IPS-NIHi7 (cell line): Measurements from ENCODE around the gene MCM10.

Experiments
- DNase-seq: peaks from one replicate; pipeline ENCODE4 v3.0.0; 2012; ENCODE audit warnings: mixed read lengths; ENCODE audit errors: extremely low spot score

The MCM10 gene

DNA sequence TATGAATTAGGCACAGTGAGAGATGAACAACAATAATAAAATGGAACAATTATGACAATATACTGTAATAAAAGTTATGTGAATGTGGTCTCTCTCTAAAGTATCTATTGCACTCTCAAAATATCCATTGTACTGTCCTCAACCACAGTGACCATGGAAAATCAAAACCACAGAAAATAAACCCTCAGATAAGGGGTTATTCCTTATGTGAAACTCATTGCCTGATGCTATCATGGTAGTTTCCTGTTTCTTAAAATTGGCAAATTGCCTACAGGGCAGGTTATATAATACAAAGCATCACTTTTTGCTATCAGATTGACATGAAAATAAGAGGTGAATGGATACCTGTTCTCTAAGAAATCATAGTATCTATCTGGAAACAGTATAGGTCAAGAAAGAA is 3.8 kb downstream of the MCM10 start:
- DNase-seq, result no peak

DNA sequence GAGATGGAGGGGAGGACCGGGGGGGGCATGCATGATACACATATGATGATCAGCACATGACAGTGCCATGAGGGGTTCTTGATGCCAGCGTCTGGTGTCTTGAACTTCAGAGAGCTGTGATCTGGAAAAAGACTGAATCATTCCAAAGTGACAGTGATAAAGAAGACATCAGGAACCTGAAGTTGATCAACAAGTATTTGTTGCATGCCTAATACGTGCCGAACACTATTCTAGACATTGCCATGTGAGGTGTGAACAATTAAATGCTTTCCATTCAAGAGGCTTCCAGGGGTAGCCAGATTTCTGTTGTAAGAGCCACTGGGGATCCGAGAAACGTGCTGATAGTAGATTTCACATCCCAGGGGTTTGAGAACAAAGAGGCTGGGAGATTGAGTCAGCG is 6.2 kb downstream of the MCM10 start:
- DNase-seq, result no peak

DNA sequence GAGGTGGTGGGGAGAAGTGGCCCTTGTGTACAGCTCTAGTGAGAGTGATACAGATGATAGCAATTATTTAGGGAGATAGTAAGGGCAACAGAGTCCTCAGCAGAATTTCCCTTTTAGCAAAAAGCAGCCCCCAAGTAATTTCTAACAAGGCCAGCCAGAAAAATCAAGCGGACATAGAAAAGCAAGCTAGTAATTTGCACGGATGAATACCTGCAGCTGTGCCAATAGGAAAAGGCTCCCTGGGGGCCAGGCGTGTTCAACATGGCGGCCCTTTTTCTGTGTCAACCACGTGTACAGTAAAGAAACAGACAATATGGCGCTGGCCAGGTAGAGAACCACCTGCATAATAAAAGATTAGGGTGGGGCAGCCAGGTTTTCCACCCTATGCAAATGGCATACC is 7.4 kb downstream of the MCM10 start:
- no peak for DNase-seq

- DNase-seq, result no peak
These were observed 12.3 kb downstream of the MCM10 start for GRCh38 chr10:13173616-13174015.

DNA sequence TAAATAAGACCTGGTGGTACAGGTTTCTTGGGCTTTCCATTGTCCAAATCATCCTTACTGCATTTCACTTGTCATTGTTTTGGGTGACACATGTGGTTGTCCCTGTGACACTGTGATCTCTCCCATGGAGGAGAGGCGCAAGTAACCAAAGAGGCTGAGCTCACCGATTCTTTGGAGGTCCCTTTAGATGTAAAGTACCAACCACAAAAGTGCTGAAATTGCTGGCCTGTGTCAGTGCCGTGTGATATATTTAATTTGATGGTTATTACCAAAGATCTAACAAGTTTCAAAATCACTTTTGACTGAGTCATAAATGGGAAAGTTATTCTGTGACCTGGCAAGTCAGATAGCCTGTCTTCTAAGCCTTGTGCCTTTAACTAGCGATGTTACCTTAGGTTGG is 19.4 kb downstream of the MCM10 start:
- DNase-seq, result no peak

DNA sequence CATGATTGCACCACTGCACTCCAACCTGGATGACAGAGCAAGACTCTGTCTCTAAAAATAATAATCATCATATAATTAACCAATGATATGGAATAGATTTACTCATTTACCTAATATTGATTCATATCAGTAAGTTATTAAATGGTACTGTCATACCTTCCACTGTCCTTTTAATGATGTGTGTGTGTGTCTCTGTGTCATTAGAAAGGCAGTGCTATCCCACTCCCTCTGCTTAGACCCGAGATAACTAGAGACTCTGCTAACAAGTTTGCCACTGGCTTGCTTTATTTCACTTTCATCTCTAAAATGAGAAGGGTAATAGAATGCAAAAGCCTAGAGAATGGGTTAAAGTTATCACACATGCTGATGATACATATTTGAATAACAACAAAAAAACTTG is 21.1 kb downstream of the MCM10 start:
- no peak for DNase-seq

GRCh38 chr10:13183625-13184024 is 22.3 kb downstream of the MCM10 start:
- no peak for DNase-seq

GRCh38 chr10:13184276-13184675 is 22.9 kb downstream of the MCM10 start:
- no peak for DNase-seq

DNA sequence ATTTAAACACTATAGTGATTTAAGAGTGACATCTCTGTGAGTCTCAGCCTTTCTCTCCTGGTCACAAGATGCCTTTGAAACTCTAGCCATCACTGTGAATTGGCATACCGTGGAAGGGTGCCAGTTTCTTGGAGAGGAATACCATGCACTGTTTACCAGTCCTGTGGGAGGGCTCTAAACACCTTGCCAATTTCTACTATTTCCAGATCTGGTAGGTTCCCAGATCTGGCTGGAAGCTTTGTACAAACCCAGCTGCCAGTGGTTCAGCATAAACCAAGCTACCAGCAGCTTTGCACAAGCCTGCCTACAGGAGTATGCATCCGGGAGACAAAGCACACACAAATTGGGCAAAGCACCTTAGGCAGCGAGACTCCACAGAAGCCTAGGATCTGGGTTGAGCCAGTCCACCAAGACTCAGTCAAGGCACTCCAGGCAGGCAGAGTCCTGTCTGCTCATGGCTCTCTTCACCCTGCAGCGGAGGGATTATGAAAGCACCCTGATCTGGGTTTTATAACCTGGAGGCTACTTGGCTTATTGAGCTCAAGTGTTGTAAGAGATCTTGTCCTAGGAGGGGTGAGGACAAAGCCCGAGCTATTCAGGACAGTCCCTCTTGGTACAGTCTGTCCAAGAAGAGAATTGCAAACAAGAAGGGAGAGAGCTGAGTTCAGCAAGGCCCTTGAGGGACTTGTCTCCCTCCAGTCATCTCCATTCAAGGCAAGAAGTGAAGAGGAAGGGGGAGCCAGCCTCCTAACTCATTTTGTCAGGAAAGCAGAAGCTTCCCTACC is 23.6 kb downstream of the MCM10 start:
- DNase-seq, result no peak

DNA sequence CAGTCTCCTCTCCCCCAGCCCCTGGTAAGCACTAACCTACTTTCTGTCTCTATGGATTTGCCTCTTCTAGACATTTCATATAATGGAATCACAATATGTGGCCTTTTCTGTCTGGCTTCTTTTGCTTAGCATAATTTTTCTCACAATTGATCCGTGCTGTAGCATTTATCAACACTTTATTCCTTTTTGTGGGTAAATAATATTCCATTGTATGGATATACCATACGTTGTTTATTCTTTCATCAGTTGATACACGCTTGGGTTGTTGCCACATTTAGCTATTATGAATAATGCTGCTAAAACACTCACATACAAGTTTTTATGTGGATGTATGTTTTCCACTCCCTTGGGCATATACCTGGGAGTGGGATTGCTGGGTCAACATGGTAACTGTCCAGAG is 25.8 kb downstream of the MCM10 start:
- DNase-seq, result no peak

DNA sequence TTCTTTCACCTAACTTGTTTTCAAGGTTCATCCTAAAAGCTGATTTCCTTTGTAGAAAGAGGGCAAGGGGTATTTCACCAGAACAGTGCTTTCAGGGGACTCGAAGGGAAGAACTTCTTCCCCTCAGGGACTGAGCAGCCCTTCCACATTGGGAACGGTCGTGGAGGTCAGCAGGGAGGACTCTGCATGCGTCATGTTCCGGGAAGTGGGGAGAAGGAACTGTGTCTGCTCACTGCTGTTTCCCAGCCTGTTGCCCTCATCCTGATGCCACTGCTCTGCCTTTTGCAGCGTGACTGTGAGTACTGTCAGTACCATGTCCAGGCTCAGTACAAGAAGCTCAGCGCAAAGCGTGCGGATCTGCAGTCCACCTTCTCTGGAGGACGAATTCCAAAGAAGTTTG is 27.2 kb downstream of the MCM10 start:
- no peak for DNase-seq

DNA sequence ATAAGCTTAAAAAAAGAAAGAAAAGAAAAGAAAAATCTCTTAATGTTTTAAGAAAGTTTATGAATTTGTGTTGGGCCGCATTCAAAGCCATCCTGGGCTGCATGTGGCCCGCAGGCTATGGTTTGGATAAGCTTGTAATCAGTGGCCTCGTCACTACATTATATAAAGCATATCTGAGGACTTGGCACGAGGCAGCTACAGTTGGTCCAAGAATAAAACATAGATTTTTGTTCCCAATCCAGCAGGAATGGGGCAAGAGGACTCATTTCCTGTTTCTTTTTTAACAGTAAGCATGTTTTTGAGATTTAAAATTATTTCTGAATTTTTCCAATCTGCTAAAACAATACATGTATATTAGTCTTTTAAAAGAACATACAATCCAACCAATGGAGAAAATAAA is 28.6 kb downstream of the MCM10 start:
- no peak for DNase-seq

- DNase-seq, result no peak
These were observed 29.5 kb downstream of the MCM10 start for GRCh38 chr10:13190816-13191215.

GRCh38 chr10:13191362-13191761 is 30.0 kb downstream of the MCM10 start:
- no peak for DNase-seq

GRCh38 chr10:13193637-13194036 is 32.3 kb downstream of the MCM10 start:
- no peak for DNase-seq

GRCh38 chr10:13195016-13195415 is 33.7 kb downstream of the MCM10 start:
- DNase-seq, result no peak

DNA sequence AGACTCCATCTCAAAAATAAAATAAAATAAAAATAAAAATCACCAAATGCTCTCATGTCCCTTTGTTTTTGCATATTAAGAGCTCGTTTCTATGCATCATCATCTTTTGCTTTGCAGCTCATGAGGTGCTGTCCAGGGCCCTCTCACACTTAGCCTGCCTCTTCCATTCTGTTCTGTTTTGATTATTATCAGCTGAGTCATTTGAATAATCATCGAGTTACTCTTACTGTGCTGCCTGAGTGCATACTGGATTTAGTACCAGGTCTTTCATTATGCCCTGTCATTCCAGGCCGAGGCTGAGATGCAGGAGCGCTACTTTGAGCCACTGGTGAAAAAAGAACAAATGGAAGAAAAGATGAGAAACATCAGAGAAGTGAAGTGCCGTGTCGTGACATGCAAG is 39.8 kb downstream of the MCM10 start:
- no peak for DNase-seq

GRCh38 chr10:13206091-13206490 is 44.7 kb downstream of the MCM10 start:
- DNase-seq, result no peak

DNA sequence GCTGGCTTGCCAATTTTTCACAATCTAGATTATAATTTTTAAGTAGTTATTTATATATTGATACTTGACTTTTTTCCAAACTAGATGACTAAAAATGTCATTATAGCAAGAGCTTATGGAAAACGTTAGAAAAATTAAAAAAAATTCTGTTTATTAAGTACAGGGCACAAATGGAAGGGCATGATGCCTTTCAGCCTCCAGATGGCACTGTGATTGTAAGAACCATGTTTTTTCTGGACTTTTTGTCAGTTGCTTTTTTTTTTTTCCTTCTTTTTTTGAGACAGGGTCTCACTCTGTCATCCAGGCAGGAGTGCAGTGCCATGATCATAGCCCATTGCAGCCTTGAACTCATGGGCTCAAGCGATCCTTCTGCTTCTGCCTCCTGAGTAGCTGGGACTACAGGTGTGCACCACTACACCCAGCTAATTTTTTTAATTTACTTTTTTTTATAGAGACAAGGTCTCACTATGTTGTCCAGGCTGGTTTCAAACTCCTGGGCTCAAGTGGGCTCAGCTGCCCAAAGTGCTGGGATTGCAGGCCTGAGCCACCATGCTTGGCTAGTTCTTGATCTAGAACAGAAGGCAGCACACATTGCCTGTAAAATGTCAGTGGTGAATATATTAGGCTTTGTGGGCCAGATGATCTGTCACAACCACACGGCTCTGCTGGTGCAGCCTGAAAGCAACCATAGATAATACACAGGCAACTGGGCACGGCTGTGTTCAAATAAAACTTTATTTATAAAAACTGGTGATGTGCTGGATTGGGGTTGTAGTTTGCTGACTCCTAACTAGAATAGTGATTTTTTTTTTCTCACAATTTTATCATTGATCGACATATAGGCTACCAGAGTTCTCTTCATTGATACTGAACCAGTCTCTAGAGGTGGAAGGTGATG is 45.4 kb downstream of the MCM10 start:
- no peak for DNase-seq

- DNase-seq, result no peak
These were observed 51.8 kb downstream of the MCM10 start for GRCh38 chr10:13213163-13213562.

GRCh38 chr10:13218878-13219277 is 57.5 kb downstream of the MCM10 start:
- no peak for DNase-seq

DNA sequence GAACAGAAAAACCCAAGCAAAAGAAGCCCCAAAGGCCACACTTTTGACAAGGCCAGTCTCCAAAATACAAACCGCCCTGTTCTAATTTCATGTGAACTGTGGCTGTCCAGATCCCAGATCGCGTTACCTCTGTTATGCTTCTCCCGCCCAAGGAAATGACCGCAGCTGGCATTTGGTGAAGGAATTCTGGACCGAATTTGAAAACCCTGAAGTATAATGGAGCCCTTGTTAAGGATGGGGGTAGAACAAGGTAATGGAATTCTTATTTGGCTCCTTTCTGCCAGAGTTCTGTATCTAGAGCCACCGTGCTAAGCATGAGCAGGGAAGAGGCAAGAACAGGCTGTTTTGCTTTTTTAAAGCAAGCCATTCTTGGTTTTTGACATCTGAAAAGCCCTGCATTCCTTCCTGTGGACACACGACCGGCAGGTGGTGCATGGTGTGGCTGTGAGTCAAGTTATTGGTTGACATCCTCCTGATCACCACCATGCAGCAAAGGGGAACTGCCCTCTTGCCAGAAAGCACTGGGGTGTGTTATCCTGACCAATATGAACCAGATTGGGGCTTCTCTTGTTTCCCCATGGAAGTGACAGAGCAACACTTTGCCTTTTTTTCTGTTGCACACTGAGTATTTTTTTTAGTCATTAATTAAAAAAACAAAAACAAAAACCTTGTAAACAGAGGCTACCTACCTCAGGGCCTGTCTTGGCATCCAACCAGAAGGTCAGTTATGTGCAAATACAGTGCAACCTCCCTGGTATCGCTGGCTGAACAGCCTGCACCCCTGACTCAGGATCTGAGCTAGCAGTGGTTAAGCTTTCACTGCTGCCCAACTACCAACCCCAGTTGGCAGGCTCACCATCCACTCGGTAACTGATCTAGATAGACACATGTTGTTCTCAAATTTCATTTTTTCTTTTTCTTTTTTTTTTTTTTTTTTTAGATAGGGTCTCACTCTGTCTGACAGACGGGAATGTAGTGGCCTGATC is 58.6 kb downstream of the MCM10 start:
- peak; percentile 86 for DNase-seq
